Mucosa of descending colon (tissue), 3 donors: ENCODE measurements around the gene LYPD8. TPM values are rescaled to one million over a fixed set of nuclear protein-coding genes. Genes with fewer than 3 reads are reported as not detected.
"Not testable (repeated sequence)": the region's sequence is repeated elsewhere in the genome, so short reads cannot be mapped to it uniquely, and the experiment has no call there.

Experiments
- ATAC-seq: fragments of 200-7000 bp; cut with Tn5 transposase; one replicate; pipeline ENCODE4 v1.9.1; 2020; ENCODE audit warnings: mild to moderate bottlenecking, moderate library complexity
- DNase-seq, 3 donors: peaks; one replicate each; pipeline ENCODE4 v3.0.0-alpha.2; 2020
- H3K36me3 ChIP-seq: fragments of 200-600 bp; one replicate; pipeline ENCODE4 v1.8.0; 2021; ENCODE audit warnings: low read depth, mild to moderate bottlenecking
- H3K4me1 ChIP-seq: fragments of 200-600 bp; one replicate; pipeline ENCODE4 v1.8.0; 2021; ENCODE audit warnings: low read depth, mild to moderate bottlenecking
- H3K4me3 ChIP-seq: fragments of 200-600 bp; one replicate; pipeline ENCODE4 v1.8.0; 2021; ENCODE audit warnings: mild to moderate bottlenecking
- H3K9me3 ChIP-seq: fragments of 200-600 bp; one replicate; pipeline ENCODE4 v1.8.0; 2021; ENCODE audit warnings: mild to moderate bottlenecking
- CTCF ChIP-seq: fragments of 200-600 bp; IDR thresholded peaks from one replicate; pipeline ENCODE4 v1.8.0; 2022; ENCODE audit warnings: antibody characterized with exemption, mild to moderate bottlenecking
- intact Hi-C, 2 donors: fragments of 100-400 bp; cut with DNase I in 1 of 2; cut with micrococcal nuclease in 1 of 2; formaldehyde crosslinking; loops; one replicate each; pipeline versions ENCODE4 v1.11.0 to v1.11.1; 2022; cut with DNase I, micrococcal nuclease
- total RNA-seq, 3 donors: library from RNA; stranded (reverse); fragmentation: NEBNext Ultra II Directional in 2 of 3; extraction: Animal tissue kit (Norgen Biotek cat#: 25700) in 2 of 3; gene quantifications; one replicate each; pipeline versions ENCODE4 v1.2.1 to v1.2.4, GENCODE V29; 2021 to 2023
- donor health status: DM: no; HTN: no; CAD: no; lungs with moderate emphysema.
- donor health status: DM: no; HTN: no; CAD: no.
- donor health status: DM: no; HTN: yes; CAD: no.

Gene LYPD8
- total RNA-seq, 3 donors from 2014 or later, result 235 to 700 (median 647) TPM

DNA sequence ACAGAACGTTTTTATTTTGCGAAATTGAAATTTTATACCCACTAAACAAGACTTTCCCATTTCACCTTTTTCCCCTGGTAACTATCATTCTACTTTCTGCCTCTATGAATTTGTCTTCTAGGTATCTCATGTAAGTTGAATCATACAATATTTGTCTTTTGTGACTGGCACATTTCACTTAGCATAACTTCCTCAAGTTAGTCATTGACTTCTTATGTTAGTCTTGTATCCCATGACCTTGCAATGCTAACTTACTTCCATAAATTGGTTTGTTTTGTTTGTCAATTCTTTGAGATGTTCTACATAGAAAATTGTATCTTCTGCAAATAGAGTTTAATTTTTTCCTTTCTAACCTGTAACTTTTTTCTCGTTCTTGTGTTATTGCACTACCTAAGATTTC is 43.2 kb upstream of the LYPD8 start:
- ATAC-seq, result peak; percentile 48
- no peak for DNase-seq
- TF ChIP-seq CTCF, result no peak
- Histone ChIP-seq H3K4me1 (peaks cover 1% of the 10 kb centered on the region), H3K36me3 (no peaks in the 10 kb centered on the region), H3K9me3 (no peaks in the 10 kb centered on the region), H3K4me3 (no peak overlapping the region)
- intact Hi-C loops, result no loop called here

DNA sequence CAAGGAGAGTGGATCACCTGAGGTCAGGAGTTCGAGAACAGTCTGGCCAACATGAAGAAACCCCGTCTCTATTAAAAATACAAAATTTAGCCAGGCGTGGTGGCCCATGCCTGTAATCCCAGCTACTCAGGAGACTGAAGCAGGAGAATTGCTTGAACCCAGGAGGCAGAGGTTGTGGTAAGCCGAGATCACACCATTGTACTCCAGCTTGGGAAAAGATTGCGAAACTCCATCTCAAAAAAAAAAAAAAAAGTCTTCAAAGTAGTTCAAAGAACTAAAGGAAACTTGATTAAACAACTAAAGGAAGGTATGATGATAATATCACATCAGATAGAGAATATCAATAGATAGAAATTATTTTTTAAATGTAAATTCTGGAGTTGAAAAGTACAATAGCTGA is 39.1 kb upstream of the LYPD8 start:
- H3K9me3 ChIP-seq, intact Hi-C loops, H3K4me3 ChIP-seq, H3K36me3 ChIP-seq, DNase-seq, ATAC-seq, H3K4me1 ChIP-seq: not testable (repeated sequence)

DNA sequence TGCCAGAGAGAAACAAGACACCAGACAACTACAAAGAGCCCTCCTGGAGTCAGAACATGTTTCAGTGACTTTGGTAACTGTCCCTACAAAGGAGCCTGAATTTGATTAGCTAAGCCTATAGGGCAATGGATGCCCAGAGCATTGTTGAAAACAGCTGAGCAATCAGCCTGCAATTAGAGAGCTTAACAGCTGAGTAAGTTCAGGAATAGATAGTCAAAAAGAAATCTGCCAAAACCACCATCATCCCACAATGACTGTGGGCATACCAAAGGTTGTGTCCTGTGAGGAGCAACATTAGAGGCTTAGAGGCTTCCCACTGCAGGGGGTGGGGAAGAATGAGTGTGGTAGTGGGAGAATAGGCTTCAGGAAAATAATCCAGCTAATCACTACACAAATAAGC is 38.0 kb upstream of the LYPD8 start:
- H3K4me1 ChIP-seq, result peaks cover 6% of the 10 kb centered on the region
- H3K4me3 ChIP-seq, result no peak overlapping the region
- no peaks in the 10 kb centered on the region for H3K9me3 ChIP-seq
- no peak for TF ChIP-seq CTCF
- ATAC-seq (no peak), DNase-seq (no peak)
- intact Hi-C loops, result no loop called here
- no peaks in the 10 kb centered on the region for H3K36me3 ChIP-seq

DNA sequence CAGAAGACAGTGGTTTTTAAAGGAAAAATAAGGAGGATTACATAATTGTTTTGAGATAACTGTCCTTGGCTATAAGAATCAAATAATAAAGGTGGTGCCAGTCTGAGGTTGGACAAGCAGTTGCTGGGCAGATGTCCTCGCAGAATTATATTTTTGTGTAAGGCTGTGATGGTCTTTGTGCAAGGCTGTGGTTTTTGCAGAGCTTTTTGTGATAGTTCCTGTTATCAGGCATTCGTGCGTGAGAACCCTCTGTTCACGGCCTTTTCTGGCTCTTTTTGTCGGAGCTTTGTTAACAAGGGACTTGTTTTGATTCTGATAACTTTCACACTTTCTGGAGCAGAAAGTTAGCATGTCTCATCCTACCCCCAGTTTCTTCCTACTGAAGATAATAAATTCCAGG is 36.8 kb upstream of the LYPD8 start:
- ATAC-seq (no peak), DNase-seq (no peak)
- Histone ChIP-seq H3K36me3 (no peaks in the 10 kb centered on the region), H3K4me3 (no peak overlapping the region), H3K4me1 (peaks cover 11% of the 10 kb centered on the region), H3K9me3 (no peaks in the 10 kb centered on the region)
- TF ChIP-seq CTCF, result no peak
- intact Hi-C loops, result no loop called here

GRCh38 chr1:248791010-248791409 is 35.5 kb upstream of the LYPD8 start:
- intact Hi-C loops, result no loop called here
- ATAC-seq (peak; percentile 31), DNase-seq (no peak)
- Histone ChIP-seq H3K4me3 (no peak overlapping the region), H3K4me1 (peaks cover 11% of the 10 kb centered on the region), H3K36me3 (no peaks in the 10 kb centered on the region), H3K9me3 (no peaks in the 10 kb centered on the region)
- TF ChIP-seq CTCF, result no peak

GRCh38 chr1:248790456-248790855 is 34.9 kb upstream of the LYPD8 start:
- DNase-seq, result no peak
- Histone ChIP-seq H3K9me3 (no peaks in the 10 kb centered on the region), H3K4me1 (peaks cover 11% of the 10 kb centered on the region), H3K4me3 (no peak overlapping the region), H3K36me3 (no peaks in the 10 kb centered on the region)
- no peak for TF ChIP-seq CTCF
- ATAC-seq, result no peak
- intact Hi-C loops, result no loop called here

GRCh38 chr1:248789337-248789736 is 33.8 kb upstream of the LYPD8 start:
- H3K36me3 ChIP-seq, H3K9me3 ChIP-seq, intact Hi-C loops, H3K4me3 ChIP-seq: not testable (repeated sequence)
- ATAC-seq (peak; percentile 71), DNase-seq (peak in 1 of 3 donors; percentile 26)
- peaks cover 11% of the 10 kb centered on the region for H3K4me1 ChIP-seq
